NCI-H1694 treated with DMSO at 0.1 percent for 48 hours (cell line): ENCODE measurements around the gene CAB39.
"Not testable (repeated sequence)": the region's sequence is repeated elsewhere in the genome, so short reads cannot be mapped to it uniquely, and the experiment has no call there.

ENCODE experiments used
- DNase-seq: peaks from one replicate; lab custom pipeline; 2025; lab: John Stamatoyannopoulos, UW

CAB39 gene

GRCh38 chr2:230684270-230685168 is 28.1 kb upstream of the CAB39 start:
- DNase-seq: no peak

GRCh38 chr2:230685178-230685577 is 27.5 kb upstream of the CAB39 start:
- no peak for DNase-seq

- DNase-seq: no peak
Measured at GRCh38 chr2:230687498-230687897, 25.1 kb upstream of the CAB39 start.

GRCh38 chr2:230688490-230688889 is 24.2 kb upstream of the CAB39 start:
- no peak for DNase-seq

- no peak for DNase-seq
Measured at GRCh38 chr2:230690439-230690838, 22.2 kb upstream of the CAB39 start.

- DNase-seq: no peak
Measured at GRCh38 chr2:230691005-230691647, 21.5 kb upstream of the CAB39 start.

- DNase-seq: no peak
Measured at GRCh38 chr2:230692760-230693159, 19.9 kb upstream of the CAB39 start.

GRCh38 chr2:230693411-230693810 is 19.2 kb upstream of the CAB39 start:
- no peak for DNase-seq

- no peak for DNase-seq
Measured at GRCh38 chr2:230694241-230694640, 18.4 kb upstream of the CAB39 start.

GRCh38 chr2:230695551-230695950 is 17.1 kb upstream of the CAB39 start:
- DNase-seq: no peak

GRCh38 chr2:230696670-230697069 is 16.0 kb upstream of the CAB39 start:
- no peak for DNase-seq

- DNase-seq: no peak
Measured at GRCh38 chr2:230697676-230698075, 15.0 kb upstream of the CAB39 start.

- DNase-seq: not testable (repeated sequence)
Measured at GRCh38 chr2:230698753-230699152, 13.9 kb upstream of the CAB39 start.

GRCh38 chr2:230700447-230700846 is 12.2 kb upstream of the CAB39 start:
- DNase-seq: no peak

GRCh38 chr2:230701308-230701707 is 11.3 kb upstream of the CAB39 start:
- DNase-seq: no peak

GRCh38 chr2:230702457-230702856 is 10.2 kb upstream of the CAB39 start:
- not testable (repeated sequence) for DNase-seq

- no peak for DNase-seq
Measured at GRCh38 chr2:230703514-230703913, 9.1 kb upstream of the CAB39 start.

GRCh38 chr2:230706053-230706521 is 6.6 kb upstream of the CAB39 start:
- no peak for DNase-seq

GRCh38 chr2:230706966-230707365 is 5.7 kb upstream of the CAB39 start:
- DNase-seq: no peak

- no peak for DNase-seq
Measured at GRCh38 chr2:230708204-230708603, 4.4 kb upstream of the CAB39 start.

- no peak for DNase-seq
Measured at GRCh38 chr2:230711224-230711623, 1.4 kb upstream of the CAB39 start.

- no peak for DNase-seq
Measured at GRCh38 chr2:230713331-230714135, 891 bp downstream of the CAB39 start.

GRCh38 chr2:230714136-230714480 is 1.5 kb downstream of the CAB39 start:
- DNase-seq: no peak
